Right renal pelvis (tissue), 4 donors: ENCODE measurements around the gene PITRM1. TPM values are rescaled to one million over a fixed set of nuclear protein-coding genes. Genes with fewer than 3 reads are reported as not detected.

Source experiments
- DNase-seq, 4 donors: peaks; one replicate each; pipeline ENCODE4 v3.0.0-alpha.2; 2013; ENCODE audit warnings: low read depth in 4 of 4, low spot score in 3 of 4, missing footprints in 1 of 4
- polyA plus RNA-seq, 4 donors: library from polyadenylated mRNA; unstranded; fragments of 120-200 nt; gene quantifications; one replicate each; pipeline ENCODE4 v1.2.1, GENCODE V29; 2013; ENCODE audit not compliant: insufficient read length in 4 of 4

Gene PITRM1
- polyA plus RNA-seq, 4 donors = 56.9 to 66.7 (median 60.6) TPM

DNA sequence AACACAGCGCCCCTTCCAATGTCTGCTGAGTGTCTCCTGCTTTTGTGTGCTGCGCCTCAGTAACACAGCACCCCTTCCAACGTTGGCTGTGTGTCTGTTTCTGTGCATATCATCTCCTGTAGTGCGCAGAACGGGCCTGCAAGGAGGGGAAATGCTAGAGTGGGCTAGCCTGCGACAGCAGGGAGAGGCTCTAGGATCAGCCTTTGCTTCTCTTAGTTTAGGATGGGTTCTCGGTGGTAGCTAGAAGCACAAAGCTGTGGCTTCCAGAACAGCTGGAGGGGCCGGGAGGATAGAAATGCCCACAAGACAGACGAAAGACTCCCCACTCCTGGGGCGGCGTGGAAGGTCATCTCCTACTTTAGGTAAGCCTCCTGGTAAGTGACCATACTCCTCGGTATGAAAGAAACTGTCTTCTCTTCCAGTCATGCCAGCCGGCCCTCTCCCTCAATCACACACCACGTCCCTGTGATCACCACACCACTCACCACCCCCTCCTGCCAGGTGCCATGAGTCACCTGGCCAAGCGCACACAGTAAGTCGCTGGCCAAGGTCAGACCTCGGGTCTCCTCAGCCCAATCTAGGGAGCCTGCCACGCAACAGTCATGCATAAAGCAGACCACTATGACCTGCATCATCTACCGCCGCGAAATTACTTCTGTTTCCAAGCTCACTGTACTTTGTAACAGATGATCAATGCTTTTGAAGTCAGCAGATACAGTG, 4.8 kb downstream of the PITRM1 start:
- no peak for DNase-seq

- no peak for DNase-seq
These were observed 5.9 kb downstream of the PITRM1 start for GRCh38 chr10:3166496-3167290.

DNA sequence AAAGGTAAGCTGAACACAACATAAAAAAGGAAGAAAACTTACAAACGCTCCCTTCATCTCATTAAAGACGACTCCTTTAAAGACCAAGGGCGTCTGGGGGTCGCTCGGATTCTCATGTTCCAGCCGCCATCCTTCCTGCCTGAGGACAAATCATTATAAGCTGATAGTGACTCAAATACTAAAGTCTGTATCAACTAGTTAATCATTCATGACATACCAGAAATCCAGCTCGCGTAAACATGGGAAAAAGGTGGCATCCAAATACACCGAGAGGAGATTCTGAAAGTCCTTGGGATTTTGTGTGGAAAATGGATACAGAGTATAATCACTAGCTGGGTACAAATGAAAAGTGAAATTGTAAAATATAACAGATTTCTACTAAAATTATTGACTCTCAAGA, 7.4 kb downstream of the PITRM1 start:
- no peak for DNase-seq

- no peak for DNase-seq
These were observed 8.7 kb downstream of the PITRM1 start for GRCh38 chr10:3163879-3164278.

- no peak for DNase-seq
These were observed 10.0 kb downstream of the PITRM1 start for GRCh38 chr10:3162533-3162932.

DNA sequence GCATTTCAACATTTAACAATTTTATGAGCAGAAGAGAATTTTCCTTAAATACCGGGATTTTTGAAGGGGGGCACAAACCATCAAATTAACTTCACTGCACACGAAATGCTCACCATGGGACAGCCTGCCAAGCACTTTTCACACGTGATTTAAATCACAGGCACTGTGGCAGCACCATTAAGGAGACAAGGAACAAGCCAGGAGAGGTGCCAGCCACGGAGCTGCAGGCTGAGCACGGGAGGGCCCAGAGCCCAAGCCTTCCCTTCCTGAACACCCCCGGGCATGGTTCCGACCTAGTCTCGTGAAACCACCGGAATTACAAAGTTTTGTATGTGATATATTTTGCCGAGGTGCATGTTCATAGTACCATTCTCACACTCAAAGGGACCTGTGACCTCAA, 13.4 kb downstream of the PITRM1 start:
- DNase-seq = no peak

GRCh38 chr10:3154666-3155065, 17.9 kb downstream of the PITRM1 start:
- DNase-seq = no peak

DNA sequence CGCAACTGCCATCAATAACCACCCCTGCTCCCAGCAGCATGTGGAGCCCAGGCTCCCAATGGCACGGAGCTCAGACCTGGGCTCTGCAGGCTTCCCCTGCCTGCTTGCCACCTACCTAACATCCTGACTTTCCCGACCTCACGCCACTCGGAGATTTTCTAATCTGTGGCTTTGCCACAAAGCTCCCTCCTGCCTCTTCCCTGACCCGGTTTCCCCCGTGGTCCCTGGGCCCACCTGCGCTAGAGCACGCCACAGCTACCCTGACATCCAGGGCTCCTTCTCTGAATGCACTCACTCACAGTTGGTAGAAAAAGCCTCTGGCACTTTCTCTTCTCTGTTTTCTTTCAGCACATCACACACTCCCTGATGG, 20.0 kb downstream of the PITRM1 start:
- no peak for DNase-seq

- DNase-seq = no peak
These were observed 20.6 kb downstream of the PITRM1 start for GRCh38 chr10:3151889-3152565.

DNA sequence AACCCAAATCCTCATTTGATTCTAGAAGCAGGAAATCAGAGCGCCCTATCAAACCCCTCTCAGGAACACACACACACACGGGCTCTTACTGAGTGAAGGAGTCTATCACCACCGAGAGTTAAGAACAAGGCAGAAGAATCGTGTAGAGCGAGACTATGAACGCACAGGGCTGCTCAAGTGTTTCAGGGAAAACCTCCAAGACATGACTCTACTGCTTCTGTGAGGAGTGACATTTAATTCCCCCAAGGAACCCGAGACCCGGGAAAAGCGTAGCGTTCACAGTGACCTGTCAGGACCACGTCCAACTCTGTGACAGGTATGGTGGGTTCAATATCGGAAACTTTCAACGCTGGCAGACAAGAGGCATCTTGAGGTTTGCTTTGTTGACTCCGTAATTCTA, 21.6 kb downstream of the PITRM1 start:
- DNase-seq = no peak

- no peak for DNase-seq
These were observed 22.2 kb downstream of the PITRM1 start for GRCh38 chr10:3150366-3150765.

DNA sequence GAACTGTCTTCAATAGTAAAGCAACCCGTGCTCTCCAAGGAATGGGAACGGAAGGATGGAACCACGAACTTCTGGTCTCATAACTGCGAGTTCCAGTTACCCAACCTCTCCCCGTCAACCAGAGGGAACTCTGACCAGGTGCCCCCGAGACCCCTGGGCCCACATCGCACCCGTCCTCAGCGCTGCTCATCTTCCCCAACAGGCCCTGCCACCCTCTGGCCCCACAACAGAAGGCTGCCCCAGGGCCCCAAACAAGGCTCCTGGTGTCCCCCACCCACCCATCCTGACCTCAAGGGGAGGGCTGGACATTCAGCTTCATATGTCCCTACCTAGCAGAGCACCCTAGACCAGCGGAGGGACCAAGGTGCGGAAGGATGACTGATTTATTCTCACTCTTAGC, 22.7 kb downstream of the PITRM1 start:
- DNase-seq = no peak

DNA sequence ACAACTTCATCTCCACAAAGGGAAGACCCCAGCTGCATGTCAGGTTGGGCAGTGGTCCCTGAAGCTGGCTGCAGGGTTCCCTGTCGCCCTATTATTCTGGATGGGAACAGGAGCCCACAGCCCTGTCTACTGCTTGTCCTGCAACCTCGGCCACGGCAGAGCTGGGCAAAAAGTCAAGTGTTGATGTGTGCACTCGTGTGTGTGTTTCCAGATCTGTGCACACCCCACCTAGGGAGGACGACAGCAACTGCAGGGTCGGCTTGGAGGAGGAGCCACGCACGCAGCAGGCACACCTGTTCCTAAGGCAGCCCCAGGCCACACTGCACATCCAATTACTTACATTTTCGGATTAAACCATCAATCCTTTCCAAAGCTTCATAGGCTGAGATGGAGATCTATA, 23.6 kb downstream of the PITRM1 start:
- no peak for DNase-seq

DNA sequence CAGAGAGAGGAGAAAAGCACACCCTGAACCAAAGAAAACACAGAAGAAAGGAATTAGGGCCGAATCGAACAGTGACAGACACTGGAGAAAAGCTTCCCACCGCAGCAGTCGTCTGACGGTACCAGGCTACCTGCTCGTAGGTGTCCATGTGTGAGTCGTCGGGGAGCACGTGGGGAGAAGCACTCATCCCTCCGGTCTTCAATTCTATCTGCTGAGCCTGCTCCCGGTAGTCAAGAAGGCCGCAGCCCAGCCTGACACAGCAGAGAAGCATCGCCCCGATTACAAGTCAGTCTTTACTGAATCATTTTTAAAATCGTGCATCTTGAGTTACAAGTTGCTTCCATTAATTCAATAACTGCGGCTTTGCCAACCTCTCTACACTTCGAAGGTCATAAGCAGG, 24.5 kb downstream of the PITRM1 start:
- no peak for DNase-seq

DNA sequence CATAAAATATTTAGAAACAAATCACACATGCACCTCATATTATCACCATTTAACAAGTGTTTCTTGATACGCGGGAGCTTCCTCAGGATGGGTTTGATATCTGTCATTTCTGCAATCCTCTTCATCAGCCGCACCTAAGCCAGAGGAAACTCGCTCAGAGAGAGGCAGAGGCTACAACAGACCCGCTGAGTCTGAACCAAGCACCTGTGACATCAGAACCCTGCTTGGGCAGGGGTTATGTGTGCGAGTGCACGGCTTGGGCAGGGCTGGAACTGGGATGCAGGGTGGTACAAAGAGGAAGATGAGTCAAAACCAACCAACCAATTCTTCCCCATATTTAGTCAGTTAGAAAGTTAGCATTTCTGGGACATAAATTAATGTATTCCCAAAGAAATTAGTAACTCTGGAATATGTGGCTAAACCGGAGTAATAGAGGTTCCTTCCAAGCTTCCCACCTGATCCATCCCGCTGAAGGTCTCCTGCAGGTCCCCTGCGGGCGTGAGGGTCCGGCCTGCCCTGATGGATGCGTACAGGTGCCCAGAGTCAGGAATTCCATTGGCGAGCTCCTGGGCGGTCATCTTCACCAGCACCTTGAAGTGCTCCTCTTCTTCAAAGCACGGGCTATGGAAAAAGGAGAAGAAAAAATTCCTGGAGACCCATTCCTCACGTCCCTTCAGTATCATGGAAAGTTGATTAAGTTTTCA, 25.3 kb downstream of the PITRM1 start:
- no peak for DNase-seq

- DNase-seq = no peak
These were observed 26.3 kb downstream of the PITRM1 start for GRCh38 chr10:3146289-3146688.

GRCh38 chr10:3145366-3145765, 27.2 kb downstream of the PITRM1 start:
- no peak for DNase-seq

GRCh38 chr10:3143791-3144434, 28.7 kb downstream of the PITRM1 start:
- DNase-seq = no peak

DNA sequence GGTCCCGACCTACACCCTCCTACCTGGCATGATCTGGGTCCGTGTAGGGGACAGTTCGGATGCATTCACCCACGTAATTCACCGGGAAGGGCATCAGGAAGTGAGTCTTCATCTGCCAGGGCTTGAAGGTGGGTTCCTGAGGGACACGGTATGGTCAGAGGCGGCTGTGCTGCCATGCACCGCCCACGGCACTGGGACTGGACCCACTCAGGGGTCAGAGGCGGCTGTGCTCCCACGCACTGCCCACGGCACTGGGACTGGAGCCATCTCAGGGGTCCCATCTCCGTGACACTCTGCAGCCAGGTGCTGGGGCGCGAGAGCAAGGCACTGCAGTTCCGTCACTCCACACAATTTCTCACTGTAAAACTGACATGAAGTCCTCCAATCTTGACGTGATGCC, 29.2 kb downstream of the PITRM1 start:
- no peak for DNase-seq

- no peak for DNase-seq
These were observed 30.3 kb downstream of the PITRM1 start for GRCh38 chr10:3142146-3142875.
